Mononuclear cell (primary cell): ENCODE results near the gene USH1G. TPM values are rescaled to one million over a fixed set of nuclear protein-coding genes. Genes with fewer than 3 reads are reported as not detected.

ENCODE experiments used
- H3K27me3 ChIP-seq: 2 replicates; pipeline ENCODE4 v1.6.0; 2011; ENCODE audit warnings: low read length, control low read depth; ENCODE audit not compliant: insufficient read depth
- H3K4me1 ChIP-seq: 2 replicates; pipeline ENCODE4 v1.5.1; 2011; ENCODE audit warnings: mild to moderate bottlenecking, low read length, control low read depth; ENCODE audit not compliant: insufficient read depth
- H3K4me3 ChIP-seq: 2 replicates; pipeline ENCODE4 v1.5.1; 2011; ENCODE audit warnings: mild to moderate bottlenecking, low read length, moderate library complexity
- H3K9me3 ChIP-seq: 2 replicates; pipeline ENCODE4 v1.5.1; 2011; ENCODE audit warnings: low read depth, mild to moderate bottlenecking, control low read depth, low read length
- total RNA-seq: library from RNA; depleted of rRNA; stranded (reverse); fragments of >200 nt; gene quantifications from one replicate; pipeline ENCODE4 v1.2.3, GENCODE V29; 2012

The USH1G gene
- total RNA-seq, 1 donor, result not detected

DNA sequence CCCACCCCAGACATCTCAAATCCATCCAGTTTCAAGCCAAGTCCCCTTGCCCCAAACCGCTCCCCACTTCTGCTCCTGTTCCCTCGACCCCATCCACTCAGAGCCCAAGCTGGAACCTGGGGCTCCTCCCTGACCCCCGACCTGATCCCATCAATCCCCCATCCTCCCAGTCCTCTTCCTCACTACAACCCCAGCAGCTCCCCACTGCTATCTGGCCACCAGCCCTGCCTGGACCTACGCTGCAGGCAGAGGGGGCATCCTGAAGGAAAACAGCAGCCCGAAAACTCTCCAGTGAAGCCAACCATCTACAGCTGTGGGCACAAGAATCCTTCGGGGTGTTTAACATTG is 54.2 kb downstream of the USH1G start:
- Histone ChIP-seq H3K27me3 (no peaks in the 10 kb centered on the region), H3K9me3 (no peaks in the 10 kb centered on the region)

DNA sequence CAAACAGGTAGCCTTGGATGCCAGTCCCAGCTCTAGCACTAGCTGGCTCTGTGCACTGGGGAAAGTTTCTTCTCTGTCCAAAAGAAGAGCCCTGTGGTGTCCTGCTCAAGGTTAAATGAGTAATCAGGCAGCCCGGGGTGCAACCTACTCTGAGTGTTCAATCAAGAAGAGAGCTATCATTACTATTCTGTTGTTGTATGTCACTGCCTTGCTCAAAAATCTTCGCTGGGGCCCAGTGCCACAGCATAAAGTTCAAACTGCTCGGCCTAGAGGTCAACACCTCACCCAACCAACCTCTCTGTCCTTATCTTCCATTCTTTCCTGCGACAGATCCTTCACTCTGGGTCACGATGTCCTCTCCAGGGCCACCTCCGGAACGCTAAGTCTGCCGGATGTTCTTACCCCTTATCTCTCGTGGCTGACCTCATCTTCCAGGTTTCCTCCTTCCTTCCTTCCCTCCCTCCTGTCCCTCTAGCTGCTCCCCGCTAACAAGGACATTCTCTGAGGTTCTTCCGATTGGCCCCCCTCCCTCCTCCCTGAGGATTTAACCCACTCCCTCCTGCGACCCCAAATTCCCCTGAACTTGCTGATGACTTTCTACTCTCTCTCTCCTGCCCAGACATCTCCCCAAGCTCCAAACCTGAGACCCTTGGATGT is 54.7 kb downstream of the USH1G start:
- H3K9me3 ChIP-seq, result no peaks in the 10 kb centered on the region

More for the DNA sequence above, 54.2 kb downstream of the USH1G start:
- Histone ChIP-seq H3K4me3 (no peak overlapping the region), H3K4me1 (peaks cover 13% of the 10 kb centered on the region)

GRCh38 chr17:74866198-74866835 is 56.7 kb downstream of the USH1G start:
- H3K4me3 ChIP-seq, result no peak overlapping the region
- no peaks in the 10 kb centered on the region for H3K9me3 ChIP-seq
- H3K4me1 ChIP-seq, result peaks cover 6% of the 10 kb centered on the region
- peaks cover 10% of the 10 kb centered on the region for H3K27me3 ChIP-seq

More for the DNA sequence above, 54.7 kb downstream of the USH1G start:
- Histone ChIP-seq H3K27me3 (no peaks in the 10 kb centered on the region), H3K4me3 (no peak overlapping the region), H3K4me1 (peaks cover 10% of the 10 kb centered on the region)

Other genes with a start within 250 kb of the USH1G start
- gene CD300LF, start 210.3 kb downstream of the USH1G start, total RNA-seq, result 20.5 TPM
- 21.8 TPM for gene RAB37, start 186.0 kb downstream of the USH1G start, total RNA-seq
- 62.9 TPM for gene NHERF1, start 174.6 kb downstream of the USH1G start, total RNA-seq
- gene NAT9, start 146.9 kb downstream of the USH1G start, total RNA-seq, result 14.9 TPM
- not detected for gene GRIN2C, start 63.4 kb downstream of the USH1G start, total RNA-seq
- 1.3 TPM for gene FDXR, start 50.3 kb downstream of the USH1G start, total RNA-seq
- not detected for gene FADS6, start 29.6 kb downstream of the USH1G start, total RNA-seq
- not detected for gene OTOP2, start 1.0 kb upstream of the USH1G start, total RNA-seq
- gene OTOP3, start 12.6 kb upstream of the USH1G start, total RNA-seq, result not detected
- gene HID1, start 49.5 kb upstream of the USH1G start, total RNA-seq, result 3.1 TPM
- gene CDR2L, start 64.4 kb upstream of the USH1G start, total RNA-seq, result 0.31 TPM
- 8.6 TPM for gene MRPL58, start 89.4 kb upstream of the USH1G start, total RNA-seq
- 150 TPM for gene ATP5PD, start 123.7 kb upstream of the USH1G start, total RNA-seq
- 18.6 TPM for gene KCTD2, start 124.0 kb upstream of the USH1G start, total RNA-seq
- 13.0 TPM for gene SLC16A5, start 164.7 kb upstream of the USH1G start, total RNA-seq
- 1.4 TPM for gene ARMC7, start 186.7 kb upstream of the USH1G start, total RNA-seq
- gene NT5C, start 208.5 kb upstream of the USH1G start, total RNA-seq, result 24.3 TPM
- 33.5 TPM for gene JPT1, start 231.3 kb upstream of the USH1G start, total RNA-seq